Measurements from ENCODE around the gene DNAJC1. TPM values are rescaled to one million over a fixed set of nuclear protein-coding genes. Genes with fewer than 3 reads are reported as not detected.

Gene DNAJC1
- total and polyA plus RNA-seq, 2 of the 8 experiments (the other 6 are each of a cell fraction or from before 2014, with no cell fraction given): 6.8 to 14.8 TPM

- Histone ChIP-seq H3K4me3 (ENCODE audit: extremely low read depth in 1 of 4, insufficient read depth in 2 of 4, low read depth in 3 of 4, low read length in 4 of 4) (no peak overlapping the region), H3K23me2 (ENCODE audit: low read depth, low read length) (no peaks in the 10 kb centered on the region), H2BK12ac (ENCODE audit: low read depth, low read length) (no peak overlapping the region), H2BK15ac (ENCODE audit: low read length) (no peak overlapping the region), H4K5ac (ENCODE audit: insufficient read length, low read depth, low read length) (no peak overlapping the region), H3K18ac (ENCODE audit: extremely low read depth, low read length) (no peak overlapping the region), H2BK120ac (replicated peaks; ENCODE audit: low read depth, low read length) (no peak overlapping the region), H3K79me1 (ENCODE audit: low read depth, low read length) (no peaks in the 10 kb centered on the region), H3K23ac (ENCODE audit: insufficient read length) (no peak overlapping the region), H3K9me3 (ENCODE audit: insufficient read depth in 2 of 2, low read depth in 1 of 2, low read length in 1 of 2) (no peaks in the 10 kb centered on the region), H3K4me1 (replicated peaks in 1 of 4; ENCODE audit: control insufficient read depth in 3 of 4, insufficient read depth in 4 of 4, low read length in 3 of 4) (no peaks in the 10 kb centered on the region), H3K4ac (replicated peaks; ENCODE audit: insufficient read length, low read depth, low read length) (no peak overlapping the region), H2AFZ (ENCODE audit: low read length) (no peak overlapping the region), H4K20me1 (replicated peaks in 1 of 2; ENCODE audit: control insufficient read depth in 1 of 2, insufficient read depth in 2 of 2, low read length in 2 of 2) (no peaks in the 10 kb centered on the region), H3K27me3 (replicated peaks in 1 of 4; ENCODE audit: control insufficient read depth in 3 of 4, extremely low read depth in 1 of 4, insufficient read depth in 3 of 4, low read length in 3 of 4) (no peaks in the 10 kb centered on the region), H2AK5ac (ENCODE audit: low read depth, low read length) (no peak overlapping the region), H2BK20ac (ENCODE audit: low read length) (no peak overlapping the region), H3K14ac (ENCODE audit: insufficient read length) (no peak overlapping the region), H3K56ac (replicated peaks; ENCODE audit: insufficient read length, low read depth, low read length) (no peak overlapping the region), H4K91ac (replicated peaks; ENCODE audit: insufficient read length, low read length) (no peak overlapping the region), H4K8ac (ENCODE audit: extremely low read depth, insufficient read depth, low read length) (no peak overlapping the region), H3K27ac (ENCODE audit: low read depth, low read length) (no peak overlapping the region), H3K79me2 (ENCODE audit: control insufficient read depth in 1 of 2, insufficient read depth in 2 of 2, low read length in 2 of 2) (no peaks in the 10 kb centered on the region), H2BK5ac (ENCODE audit: low read depth, low read length) (no peak overlapping the region), H3K4me2 (ENCODE audit: insufficient read depth in 1 of 2, low read depth in 2 of 2, low read length in 2 of 2) (no peak overlapping the region), H3K9ac (replicated peaks in 1 of 4; ENCODE audit: extremely low read depth in 1 of 4, low read depth in 3 of 4, low read length in 3 of 4) (no peak overlapping the region; a peak in 1 of 7 replicates), H3K36me3 (ENCODE audit: control insufficient read depth in 2 of 4, insufficient read depth in 4 of 4, low read length in 3 of 4) (no peaks in the 10 kb centered on the region)
- DNase-seq (ENCODE audit: low read depth in 1 of 2, low spot score in 2 of 2) (no peak), FAIRE-seq (no peak)
- 95% methylated on average over 2 of the region's 2 CpGs; no CpG with 5 or more reads in 1 of the 2 experiments for WGBS, 2 experiments (ENCODE audit: extremely low coverage in 1 of 2, insufficient coverage in 1 of 2, insufficient read length in 1 of 2, insufficient replicate concordance in 2 of 2, low coverage in 1 of 2, low lambda C conversion rate in 2 of 2, missing lambda C conversion rate in 1 of 2)
- CTCF ChIA-PET (ENCODE audit: partially characterized antibody): no interaction called here
- POLR2A ChIA-PET (ENCODE audit: partially characterized antibody): no interaction called here
- no peak for TF ChIP-seq TEAD4 (IDR thresholded peaks at IDR 0.05; ENCODE audit: low read depth, low read length)
- no peak for TF ChIP-seq TAF1 (IDR thresholded peaks at IDR 0.05; ENCODE audit: low read depth, low read length)
- TF ChIP-seq GABPA (IDR thresholded peaks at IDR 0.05; ENCODE audit: borderline replicate concordance, insufficient read depth, low read length): no peak
- TF ChIP-seq EGR1 (IDR thresholded peaks at IDR 0.05; ENCODE audit: borderline replicate concordance, low read depth, low read length): no peak
- no peak for TF ChIP-seq JUND (IDR thresholded peaks at IDR 0.05; ENCODE audit: low read length)
- no peak for TF ChIP-seq SP4 (IDR thresholded peaks at IDR 0.05; ENCODE audit: low read length)
- no peak for TF ChIP-seq ZNF274 (IDR thresholded peaks at IDR 0.05; ENCODE audit: borderline replicate concordance, extremely low read depth, low read length)
- no peak for TF ChIP-seq MAX (IDR thresholded peaks at IDR 0.05)
- TF ChIP-seq RAD21 (IDR thresholded peaks at IDR 0.05 in 1 of 2, conservative IDR thresholded peaks at IDR 0.05 in 1 of 2; ENCODE audit: low read depth in 2 of 2, low read length in 2 of 2): no peak
- TF ChIP-seq RNF2 (IDR thresholded peaks at IDR 0.05; ENCODE audit: borderline replicate concordance, low read depth, low read length, missing control alignments, poor library complexity, severe bottlenecking): no peak
- no peak for TF ChIP-seq MAFK (IDR thresholded peaks at IDR 0.05; ENCODE audit: low read depth, low read length)
- no peak for TF ChIP-seq FOSL1 (IDR thresholded peaks at IDR 0.05; ENCODE audit: insufficient read depth, low read depth, low read length)
- no peak for TF ChIP-seq NRF1 (IDR thresholded peaks at IDR 0.05; ENCODE audit: low read depth, low read length)
- no peak for TF ChIP-seq JUN (IDR thresholded peaks at IDR 0.05; ENCODE audit: low read depth, low read length)
Observed at GRCh38 chr10:21944727-21945386, 58.7 kb downstream of the DNAJC1 start.
